HepG2 (cell line): ENCODE data around the gene ARHGAP26. TPM values are rescaled to one million over a fixed set of nuclear protein-coding genes. Genes with fewer than 3 reads are reported as not detected.

Source experiments
- GLI4 ChIP-seq: sonication (generic); formaldehyde crosslinking; IDR thresholded peaks from 2 replicates; pipeline ENCODE4 v1.5.1; 2020; ENCODE audit warnings: missing genetic modification reagents, mild to moderate bottlenecking, moderate library complexity, borderline replicate concordance
- KAT7 ChIP-seq: IDR thresholded peaks from 2 replicates; pipeline ENCODE4 v1.6.1; 2018; ENCODE audit warnings: borderline replicate concordance, missing compliant biosample characterization
- KDM5B ChIP-seq: sonication (generic); formaldehyde crosslinking; IDR thresholded peaks from 2 replicates; pipeline ENCODE4 v1.4.0; 2020; ENCODE audit warnings: missing genetic modification reagents, mild to moderate bottlenecking, borderline replicate concordance
- MIER2 ChIP-seq: IDR thresholded peaks from 2 replicates; pipeline ENCODE4 v1.6.1; 2016; ENCODE audit warnings: missing biosample characterization, missing genetic modification reagents
- MXD4 ChIP-seq: IDR thresholded peaks from 2 replicates; pipeline ENCODE4 v1.6.1; 2016; ENCODE audit warnings: mild to moderate bottlenecking, missing biosample characterization, missing genetic modification reagents
- WIZ ChIP-seq: sonication (generic); formaldehyde crosslinking; IDR thresholded peaks from 2 replicates; pipeline ENCODE4 v1.5.1; 2020; ENCODE audit warnings: mild to moderate bottlenecking, missing genetic modification reagents
- ZKSCAN5 ChIP-seq: sonication (generic); formaldehyde crosslinking; IDR thresholded peaks from 2 replicates; pipeline ENCODE4 v1.5.1; 2020; ENCODE audit warnings: mild to moderate bottlenecking, missing genetic modification reagents
- ZNF232 ChIP-seq: sonication (generic); formaldehyde crosslinking; IDR thresholded peaks from 2 replicates; pipeline ENCODE4 v1.4.0; 2020; ENCODE audit warnings: missing genetic modification reagents, borderline replicate concordance
- ZNF24 ChIP-seq: fragments of 450-650 bp; IDR thresholded peaks from 2 replicates; pipeline ENCODE4 v1.6.1; 2017; ENCODE audit warnings: antibody characterized with exemption, mild to moderate bottlenecking
- ZNF567 ChIP-seq: sonication (generic); formaldehyde crosslinking; IDR thresholded peaks from 2 replicates; pipeline ENCODE4 v1.8.1; 2023; ENCODE audit warnings: mild to moderate bottlenecking, missing genetic modification reagents, borderline replicate concordance
- ZNF670 ChIP-seq: sonication (generic); formaldehyde crosslinking; IDR thresholded peaks from 2 replicates; pipeline ENCODE4 v1.8.0; 2022; ENCODE audit warnings: mild to moderate bottlenecking, missing genetic modification reagents, borderline replicate concordance
- ZZZ3 ChIP-seq: sonication (generic); formaldehyde crosslinking; IDR thresholded peaks from 2 replicates; pipeline ENCODE4 v1.4.0; 2020; ENCODE audit warnings: missing genetic modification reagents, mild to moderate bottlenecking, borderline replicate concordance
- polyA plus RNA-seq, 8 experiments: library from polyadenylated mRNA; depleted of rRNA in 3 of 8; stranded (reverse) in 7 of 8; unstranded in 1 of 8; fragments of >200 nt; fragmentation: Illumina TruSeq in 4 of 8; extraction: Trizol in 4 of 8; gene quantifications; 2 replicates each; pipeline versions ENCODE4 v1.2.1 to v1.2.3, GENCODE V29; 2011 to 2016; ENCODE audit warnings: low read depth in 4 of 8, missing spikeins in 1 of 8, mixed read lengths in 1 of 8; ENCODE audit not compliant: insufficient read depth in 1 of 8
- total RNA-seq, 5 experiments: library from RNA; depleted of rRNA; stranded (reverse); fragments of >200 nt; fragmentation: Illumina TruSeq; extraction: Trizol; gene quantifications; 2 replicates each; pipeline ENCODE4 v1.2.3, GENCODE V29; 2016; ENCODE audit warnings: low read depth in 1 of 5
- TF ChIP-seq, protein P1 (sequence below): sonication (generic); formaldehyde crosslinking; IDR thresholded peaks from 2 replicates; pipeline ENCODE4 v1.5.0; 2020; ENCODE audit warnings: missing genetic modification reagents, mild to moderate bottlenecking, borderline replicate concordance
- TF ChIP-seq, protein P2 (sequence below), 2 experiments: fragments of 450-650 bp in 1 of 2; sonication (generic) in 1 of 2; formaldehyde crosslinking in 1 of 2; IDR thresholded peaks; 2 replicates each; pipeline versions ENCODE4 v1.6.1 to v1.8.0; 2016 to 2022; ENCODE audit warnings: antibody characterized with exemption in 1 of 2, mild to moderate bottlenecking in 1 of 2, missing genetic modification reagents in 1 of 2

Gene ARHGAP26
- total and polyA plus RNA-seq, 2 of the 13 experiments (the other 11 are each of a cell fraction or from before 2014, with no cell fraction given): 9.6 to 18.2 TPM

DNA sequence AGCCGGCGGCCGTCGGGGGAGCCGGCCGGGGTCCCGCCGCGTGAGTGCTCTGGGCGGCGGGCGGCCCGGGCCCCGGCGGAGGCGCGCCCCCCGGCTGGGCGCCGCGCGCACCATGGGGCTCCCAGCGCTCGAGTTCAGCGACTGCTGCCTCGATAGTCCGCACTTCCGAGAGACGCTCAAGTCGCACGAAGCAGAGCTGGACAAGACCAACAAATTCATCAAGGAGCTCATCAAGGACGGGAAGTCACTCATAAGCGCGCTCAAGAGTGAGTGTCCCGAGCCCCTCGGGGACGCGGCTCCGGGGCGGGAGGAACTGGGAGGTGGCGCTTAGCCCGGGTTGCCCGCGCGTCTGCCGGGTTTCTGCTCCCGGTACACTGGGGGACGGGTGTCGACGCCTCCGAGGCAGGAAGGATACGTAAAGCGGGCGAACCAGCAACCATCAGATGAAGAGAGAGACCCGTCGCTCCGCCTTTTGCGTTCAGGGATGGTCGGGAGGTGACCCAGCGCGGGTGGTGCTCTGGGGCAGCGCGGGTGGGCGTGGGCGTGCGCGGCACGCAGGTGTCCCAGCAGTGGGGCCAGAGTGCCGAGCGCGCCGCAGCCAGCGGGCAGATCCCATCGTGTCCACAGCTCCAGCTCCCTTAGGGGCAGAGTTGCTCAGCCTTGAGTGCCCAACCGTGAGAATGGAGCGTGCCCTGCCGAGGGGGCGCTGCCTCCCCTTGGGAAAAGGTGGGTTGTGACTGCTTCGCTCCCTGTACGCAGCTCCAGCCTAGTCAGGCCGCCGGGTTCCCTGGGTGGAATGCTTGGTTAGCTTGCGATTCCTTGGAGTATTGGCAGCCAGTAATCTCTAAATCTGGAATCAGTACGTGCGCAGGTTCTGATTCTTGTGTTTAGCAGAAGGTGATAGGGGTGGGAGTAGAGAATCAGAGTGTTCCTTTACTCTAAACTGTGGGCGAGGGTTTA, 753 bp downstream of the ARHGAP26 start (continued):
- TF ChIP-seq ZNF232 (CRISPR knock-in tag) (no peak), ZNF670 (CRISPR knock-in tag) (no peak), ZZZ3 (no peak), MIER2 (CRISPR knock-in tag) (no peak), MXD4 (CRISPR knock-in tag) (peak; percentile 79; the same call in 1 of the 2 replicates), ZNF24 (no peak), ZKSCAN5 (CRISPR knock-in tag) (no peak), GLI4 (CRISPR knock-in tag) (peak; percentile 83; the same call in 1 of the 2 replicates), KDM5B (CRISPR knock-in tag) (peak; percentile 62; the same call in 1 of the 2 replicates), KAT7 (CRISPR knock-in tag) (peak; percentile 77; the same call in 1 of the 2 replicates), WIZ (CRISPR knock-in tag) (peak; percentile 50; the same call in 1 of the 2 replicates), ZNF567 (CRISPR knock-in tag) (peak; percentile 65; the same call in 1 of the 2 replicates)
- TF ChIP-seq, protein P1, sequence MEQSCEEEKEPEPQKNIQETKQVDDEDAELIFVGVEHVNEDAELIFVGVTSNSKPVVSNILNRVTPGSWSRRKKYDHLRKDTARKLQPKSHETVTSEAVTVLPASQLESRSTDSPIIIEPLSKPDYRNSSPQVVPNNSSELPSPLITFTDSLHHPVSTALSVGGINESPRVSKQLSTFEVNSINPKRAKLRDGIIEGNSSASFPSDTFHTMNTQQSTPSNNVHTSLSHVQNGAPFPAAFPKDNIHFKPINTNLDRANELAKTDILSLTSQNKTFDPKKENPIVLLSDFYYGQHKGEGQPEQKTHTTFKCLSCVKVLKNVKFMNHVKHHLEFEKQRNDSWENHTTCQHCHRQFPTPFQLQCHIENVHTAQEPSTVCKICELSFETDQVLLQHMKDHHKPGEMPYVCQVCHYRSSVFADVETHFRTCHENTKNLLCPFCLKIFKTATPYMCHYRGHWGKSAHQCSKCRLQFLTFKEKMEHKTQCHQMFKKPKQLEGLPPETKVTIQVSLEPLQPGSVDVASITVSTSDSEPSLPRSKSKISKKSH: peak; percentile 82
- TF ChIP-seq, protein P2, sequence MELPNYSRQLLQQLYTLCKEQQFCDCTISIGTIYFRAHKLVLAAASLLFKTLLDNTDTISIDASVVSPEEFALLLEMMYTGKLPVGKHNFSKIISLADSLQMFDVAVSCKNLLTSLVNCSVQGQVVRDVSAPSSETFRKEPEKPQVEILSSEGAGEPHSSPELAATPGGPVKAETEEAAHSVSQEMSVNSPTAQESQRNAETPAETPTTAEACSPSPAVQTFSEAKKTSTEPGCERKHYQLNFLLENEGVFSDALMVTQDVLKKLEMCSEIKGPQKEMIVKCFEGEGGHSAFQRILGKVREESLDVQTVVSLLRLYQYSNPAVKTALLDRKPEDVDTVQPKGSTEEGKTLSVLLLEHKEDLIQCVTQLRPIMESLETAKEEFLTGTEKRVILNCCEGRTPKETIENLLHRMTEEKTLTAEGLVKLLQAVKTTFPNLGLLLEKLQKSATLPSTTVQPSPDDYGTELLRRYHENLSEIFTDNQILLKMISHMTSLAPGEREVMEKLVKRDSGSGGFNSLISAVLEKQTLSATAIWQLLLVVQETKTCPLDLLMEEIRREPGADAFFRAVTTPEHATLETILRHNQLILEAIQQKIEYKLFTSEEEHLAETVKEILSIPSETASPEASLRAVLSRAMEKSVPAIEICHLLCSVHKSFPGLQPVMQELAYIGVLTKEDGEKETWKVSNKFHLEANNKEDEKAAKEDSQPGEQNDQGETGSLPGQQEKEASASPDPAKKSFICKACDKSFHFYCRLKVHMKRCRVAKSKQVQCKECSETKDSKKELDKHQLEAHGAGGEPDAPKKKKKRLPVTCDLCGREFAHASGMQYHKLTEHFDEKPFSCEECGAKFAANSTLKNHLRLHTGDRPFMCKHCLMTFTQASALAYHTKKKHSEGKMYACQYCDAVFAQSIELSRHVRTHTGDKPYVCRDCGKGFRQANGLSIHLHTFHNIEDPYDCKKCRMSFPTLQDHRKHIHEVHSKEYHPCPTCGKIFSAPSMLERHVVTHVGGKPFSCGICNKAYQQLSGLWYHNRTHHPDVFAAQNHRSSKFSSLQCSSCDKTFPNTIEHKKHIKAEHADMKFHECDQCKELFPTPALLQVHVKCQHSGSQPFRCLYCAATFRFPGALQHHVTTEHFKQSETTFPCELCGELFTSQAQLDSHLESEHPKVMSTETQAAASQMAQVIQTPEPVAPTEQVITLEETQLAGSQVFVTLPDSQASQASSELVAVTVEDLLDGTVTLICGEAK (IDR thresholded peaks at IDR 0.05): no peak
- TF ChIP-seq, protein P2 (CRISPR knock-in tag; IDR thresholded peaks at IDR 0.05): peak; percentile 82
